B cell (primary cell): ENCODE results near the gene FES.

Experiments
- CTCF ChIP-seq: fragments of 200-600 bp; IDR thresholded peaks from one replicate; pipeline ENCODE4 v1.8.0; 2022; ENCODE audit warnings: antibody characterized with exemption, mild to moderate bottlenecking
- EZH2 ChIP-seq: IDR thresholded peaks from 2 replicates; pipeline ENCODE4 v1.6.1; 2012; ENCODE audit warnings: borderline replicate concordance, low read depth, mild to moderate bottlenecking, moderate library complexity, low read length; ENCODE audit not compliant: insufficient read depth, poor library complexity, severe bottlenecking

- TF ChIP-seq CTCF (no peak), EZH2 (no peak)
Observed at GRCh38 chr15:90860450-90860849, 23.9 kb upstream of the FES start.
